ENCODE data around the gene RFTN1. TPM values are rescaled to one million over a fixed set of nuclear protein-coding genes. Genes with fewer than 3 reads are reported as not detected.

The RFTN1 gene
- total and polyA plus RNA-seq, 9 of the 15 experiments (the other 6 are each of a cell fraction or from before 2014, with no cell fraction given), result 0.08 to 0.51 (median 0.11) TPM; not detected in 6

- TF ChIP-seq SMARCE1 (IDR thresholded peaks at IDR 0.05), result peak; percentile 98
- peak; percentile 47 for TF ChIP-seq TAL1 (IDR thresholded peaks at IDR 0.05)
- peak; percentile 23; the same call in 1 of the 2 replicates for TF ChIP-seq MTA2 (IDR thresholded peaks at IDR 0.05; ENCODE audit: low read depth)
- TF ChIP-seq CBFA2T3 (IDR thresholded peaks at IDR 0.05), result peak; percentile 75
- peak; percentile 53 for TF ChIP-seq ATF7 (IDR thresholded peaks at IDR 0.05)
- TF ChIP-seq MEIS2 (IDR thresholded peaks at IDR 0.05; ENCODE audit: partially characterized antibody), result peak; percentile 97
- TF ChIP-seq STAT5A (IDR thresholded peaks at IDR 0.05; ENCODE audit: borderline replicate concordance, low read length), result peak; percentile 25
- 0 out of 2 replicates have a peak, but pooled peaks have one; percentile 34 for TF ChIP-seq ILF3 (IDR thresholded peaks at IDR 0.05; ENCODE audit: borderline replicate concordance)
- 0 out of 4 replicates have a peak, but pooled peaks of 1 of the 2 experiments have one; percentile 47 for TF ChIP-seq ARNT (IDR thresholded peaks at IDR 0.05)
- TF ChIP-seq, protein P1, sequence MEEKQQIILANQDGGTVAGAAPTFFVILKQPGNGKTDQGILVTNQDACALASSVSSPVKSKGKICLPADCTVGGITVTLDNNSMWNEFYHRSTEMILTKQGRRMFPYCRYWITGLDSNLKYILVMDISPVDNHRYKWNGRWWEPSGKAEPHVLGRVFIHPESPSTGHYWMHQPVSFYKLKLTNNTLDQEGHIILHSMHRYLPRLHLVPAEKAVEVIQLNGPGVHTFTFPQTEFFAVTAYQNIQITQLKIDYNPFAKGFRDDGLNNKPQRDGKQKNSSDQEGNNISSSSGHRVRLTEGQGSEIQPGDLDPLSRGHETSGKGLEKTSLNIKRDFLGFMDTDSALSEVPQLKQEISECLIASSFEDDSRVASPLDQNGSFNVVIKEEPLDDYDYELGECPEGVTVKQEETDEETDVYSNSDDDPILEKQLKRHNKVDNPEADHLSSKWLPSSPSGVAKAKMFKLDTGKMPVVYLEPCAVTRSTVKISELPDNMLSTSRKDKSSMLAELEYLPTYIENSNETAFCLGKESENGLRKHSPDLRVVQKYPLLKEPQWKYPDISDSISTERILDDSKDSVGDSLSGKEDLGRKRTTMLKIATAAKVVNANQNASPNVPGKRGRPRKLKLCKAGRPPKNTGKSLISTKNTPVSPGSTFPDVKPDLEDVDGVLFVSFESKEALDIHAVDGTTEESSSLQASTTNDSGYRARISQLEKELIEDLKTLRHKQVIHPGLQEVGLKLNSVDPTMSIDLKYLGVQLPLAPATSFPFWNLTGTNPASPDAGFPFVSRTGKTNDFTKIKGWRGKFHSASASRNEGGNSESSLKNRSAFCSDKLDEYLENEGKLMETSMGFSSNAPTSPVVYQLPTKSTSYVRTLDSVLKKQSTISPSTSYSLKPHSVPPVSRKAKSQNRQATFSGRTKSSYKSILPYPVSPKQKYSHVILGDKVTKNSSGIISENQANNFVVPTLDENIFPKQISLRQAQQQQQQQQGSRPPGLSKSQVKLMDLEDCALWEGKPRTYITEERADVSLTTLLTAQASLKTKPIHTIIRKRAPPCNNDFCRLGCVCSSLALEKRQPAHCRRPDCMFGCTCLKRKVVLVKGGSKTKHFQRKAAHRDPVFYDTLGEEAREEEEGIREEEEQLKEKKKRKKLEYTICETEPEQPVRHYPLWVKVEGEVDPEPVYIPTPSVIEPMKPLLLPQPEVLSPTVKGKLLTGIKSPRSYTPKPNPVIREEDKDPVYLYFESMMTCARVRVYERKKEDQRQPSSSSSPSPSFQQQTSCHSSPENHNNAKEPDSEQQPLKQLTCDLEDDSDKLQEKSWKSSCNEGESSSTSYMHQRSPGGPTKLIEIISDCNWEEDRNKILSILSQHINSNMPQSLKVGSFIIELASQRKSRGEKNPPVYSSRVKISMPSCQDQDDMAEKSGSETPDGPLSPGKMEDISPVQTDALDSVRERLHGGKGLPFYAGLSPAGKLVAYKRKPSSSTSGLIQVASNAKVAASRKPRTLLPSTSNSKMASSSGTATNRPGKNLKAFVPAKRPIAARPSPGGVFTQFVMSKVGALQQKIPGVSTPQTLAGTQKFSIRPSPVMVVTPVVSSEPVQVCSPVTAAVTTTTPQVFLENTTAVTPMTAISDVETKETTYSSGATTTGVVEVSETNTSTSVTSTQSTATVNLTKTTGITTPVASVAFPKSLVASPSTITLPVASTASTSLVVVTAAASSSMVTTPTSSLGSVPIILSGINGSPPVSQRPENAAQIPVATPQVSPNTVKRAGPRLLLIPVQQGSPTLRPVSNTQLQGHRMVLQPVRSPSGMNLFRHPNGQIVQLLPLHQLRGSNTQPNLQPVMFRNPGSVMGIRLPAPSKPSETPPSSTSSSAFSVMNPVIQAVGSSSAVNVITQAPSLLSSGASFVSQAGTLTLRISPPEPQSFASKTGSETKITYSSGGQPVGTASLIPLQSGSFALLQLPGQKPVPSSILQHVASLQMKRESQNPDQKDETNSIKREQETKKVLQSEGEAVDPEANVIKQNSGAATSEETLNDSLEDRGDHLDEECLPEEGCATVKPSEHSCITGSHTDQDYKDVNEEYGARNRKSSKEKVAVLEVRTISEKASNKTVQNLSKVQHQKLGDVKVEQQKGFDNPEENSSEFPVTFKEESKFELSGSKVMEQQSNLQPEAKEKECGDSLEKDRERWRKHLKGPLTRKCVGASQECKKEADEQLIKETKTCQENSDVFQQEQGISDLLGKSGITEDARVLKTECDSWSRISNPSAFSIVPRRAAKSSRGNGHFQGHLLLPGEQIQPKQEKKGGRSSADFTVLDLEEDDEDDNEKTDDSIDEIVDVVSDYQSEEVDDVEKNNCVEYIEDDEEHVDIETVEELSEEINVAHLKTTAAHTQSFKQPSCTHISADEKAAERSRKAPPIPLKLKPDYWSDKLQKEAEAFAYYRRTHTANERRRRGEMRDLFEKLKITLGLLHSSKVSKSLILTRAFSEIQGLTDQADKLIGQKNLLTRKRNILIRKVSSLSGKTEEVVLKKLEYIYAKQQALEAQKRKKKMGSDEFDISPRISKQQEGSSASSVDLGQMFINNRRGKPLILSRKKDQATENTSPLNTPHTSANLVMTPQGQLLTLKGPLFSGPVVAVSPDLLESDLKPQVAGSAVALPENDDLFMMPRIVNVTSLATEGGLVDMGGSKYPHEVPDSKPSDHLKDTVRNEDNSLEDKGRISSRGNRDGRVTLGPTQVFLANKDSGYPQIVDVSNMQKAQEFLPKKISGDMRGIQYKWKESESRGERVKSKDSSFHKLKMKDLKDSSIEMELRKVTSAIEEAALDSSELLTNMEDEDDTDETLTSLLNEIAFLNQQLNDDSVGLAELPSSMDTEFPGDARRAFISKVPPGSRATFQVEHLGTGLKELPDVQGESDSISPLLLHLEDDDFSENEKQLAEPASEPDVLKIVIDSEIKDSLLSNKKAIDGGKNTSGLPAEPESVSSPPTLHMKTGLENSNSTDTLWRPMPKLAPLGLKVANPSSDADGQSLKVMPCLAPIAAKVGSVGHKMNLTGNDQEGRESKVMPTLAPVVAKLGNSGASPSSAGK (IDR thresholded peaks at IDR 0.05), result 0 out of 2 replicates have a peak, but pooled peaks have one; percentile 22
- peak; percentile 51; the same call in 1 of the 2 replicates for TF ChIP-seq NFE2 (IDR thresholded peaks at IDR 0.05; ENCODE audit: low read depth)
- no peak for TF ChIP-seq NR2F6 (CRISPR knock-in tag; IDR thresholded peaks at IDR 0.05)
- TF ChIP-seq MAZ (CRISPR knock-in tag; conservative IDR thresholded peaks at IDR 0.05 in 1 of 2, IDR thresholded peaks at IDR 0.05 in 1 of 2), result 0 out of 4 replicates have a peak, but pooled peaks of 1 of the 2 experiments have one; percentile 26
- peak; percentile 63 to 80; a peak in 3 of 4 replicates for TF ChIP-seq KDM1A (IDR thresholded peaks at IDR 0.05)
- 0 out of 2 replicates have a peak, but pooled peaks have one; percentile 44 for TF ChIP-seq GABPA (tag; conservative IDR thresholded peaks at IDR 0.05; ENCODE audit: low read depth)
- peak; percentile 13; the same call in 1 of the 2 replicates for TF ChIP-seq NCOA1 (IDR thresholded peaks at IDR 0.05; ENCODE audit: low read depth)
These were observed 203.9 kb downstream of the RFTN1 start (continued) for GRCh38 chr3:16309558-16309957.
